Activated naive CD4-positive, alpha-beta T cell treated with anti-CD3 and anti-CD28 coated beads for 36 hours (primary cell): Measurements from ENCODE around the gene DOK3. TPM values are rescaled to one million over a fixed set of nuclear protein-coding genes. Genes with fewer than 3 reads are reported as not detected.

Source experiments
- CTCF ChIA-PET: fragments of 350-600 bp; sonication (Branson Sonifier 250); formaldehyde crosslinking; loops from one replicate; lab custom pipeline; 2021; ENCODE audit warnings: antibody characterized with exemption; lab: Charles Lee
- DNase-seq: peaks from one replicate; pipeline ENCODE4 v3.0.0-alpha.2; 2020
- H3K27ac Mint-ChIP-seq: one replicate; pipeline ENCODE4 v1.8.0; 2021; ENCODE audit warnings: mild to moderate bottlenecking, mixed read lengths
- H3K27me3 Mint-ChIP-seq: one replicate; pipeline ENCODE4 v1.8.0; 2021; ENCODE audit warnings: low read depth, mixed read lengths
- H3K36me3 Mint-ChIP-seq: one replicate; pipeline ENCODE4 v1.8.0; 2021; ENCODE audit warnings: low read depth, mixed read lengths
- H3K4me1 Mint-ChIP-seq: one replicate; pipeline ENCODE4 v1.8.0; 2021; ENCODE audit warnings: low read depth, mixed read lengths
- H3K4me3 Mint-ChIP-seq: one replicate; pipeline ENCODE4 v1.8.0; 2021; ENCODE audit warnings: mild to moderate bottlenecking, moderate library complexity, mixed read lengths
- H3K9me3 Mint-ChIP-seq: one replicate; pipeline ENCODE4 v1.8.0; 2021; ENCODE audit warnings: mixed read lengths
- intact Hi-C: fragments of 100-400 bp; cut with micrococcal nuclease; formaldehyde crosslinking; loops from one replicate; pipeline ENCODE4 v1.15.1; 2023
- total RNA-seq, 2 experiments: library from RNA; stranded (reverse); gene quantifications; one replicate each; pipeline ENCODE4 v1.2.3, GENCODE V29; 2021

DOK3 gene
- total RNA-seq, 2 experiments from 2014 or later, result 0.37 to 1.3 TPM

- peaks cover 41% of the 10 kb centered on the region for H3K4me1 Mint-ChIP-seq
- H3K36me3 Mint-ChIP-seq, result no peaks in the 10 kb centered on the region
- no peak overlapping the region for H3K27ac Mint-ChIP-seq
- CTCF ChIA-PET, result interaction anchor here (1.2 to 2.3 kb wide), 2 partner anchors 15 to 20 kb away, joined by 3 to 9 read pairs; no protein-coding TSS in a partner anchor
- no peaks in the 10 kb centered on the region for H3K9me3 Mint-ChIP-seq
- peak; percentile 62 for DNase-seq
- intact Hi-C loops, result loop anchor here (1.0 kb wide), 1 partner anchor 25 kb away; the partner anchor contains the start of gene PDLIM7
- H3K27me3 Mint-ChIP-seq, result peaks cover 2% of the 10 kb centered on the region
- H3K4me3 Mint-ChIP-seq, result peak overlapping the region; percentile 64
These were observed 36.9 kb downstream of the DOK3 start for GRCh38 chr5:177472460-177473442.

GRCh38 chr5:177471610-177472356 is 37.8 kb downstream of the DOK3 start:
- Mint-ChIP-seq H3K36me3 (no peaks in the 10 kb centered on the region), H3K9me3 (no peaks in the 10 kb centered on the region), H3K4me3 (peak overlapping the region; percentile 28), H3K4me1 (peaks cover 39% of the 10 kb centered on the region), H3K27ac (no peak overlapping the region), H3K27me3 (peaks cover 2% of the 10 kb centered on the region)
- CTCF ChIA-PET, result interaction anchor here (0.7 to 2.3 kb wide), 4 partner anchors 14 to 81 kb away, joined by 3 to 9 read pairs (median 4); no protein-coding TSS in a partner anchor
- DNase-seq, result no peak
- intact Hi-C loops, result no loop called here

DNA sequence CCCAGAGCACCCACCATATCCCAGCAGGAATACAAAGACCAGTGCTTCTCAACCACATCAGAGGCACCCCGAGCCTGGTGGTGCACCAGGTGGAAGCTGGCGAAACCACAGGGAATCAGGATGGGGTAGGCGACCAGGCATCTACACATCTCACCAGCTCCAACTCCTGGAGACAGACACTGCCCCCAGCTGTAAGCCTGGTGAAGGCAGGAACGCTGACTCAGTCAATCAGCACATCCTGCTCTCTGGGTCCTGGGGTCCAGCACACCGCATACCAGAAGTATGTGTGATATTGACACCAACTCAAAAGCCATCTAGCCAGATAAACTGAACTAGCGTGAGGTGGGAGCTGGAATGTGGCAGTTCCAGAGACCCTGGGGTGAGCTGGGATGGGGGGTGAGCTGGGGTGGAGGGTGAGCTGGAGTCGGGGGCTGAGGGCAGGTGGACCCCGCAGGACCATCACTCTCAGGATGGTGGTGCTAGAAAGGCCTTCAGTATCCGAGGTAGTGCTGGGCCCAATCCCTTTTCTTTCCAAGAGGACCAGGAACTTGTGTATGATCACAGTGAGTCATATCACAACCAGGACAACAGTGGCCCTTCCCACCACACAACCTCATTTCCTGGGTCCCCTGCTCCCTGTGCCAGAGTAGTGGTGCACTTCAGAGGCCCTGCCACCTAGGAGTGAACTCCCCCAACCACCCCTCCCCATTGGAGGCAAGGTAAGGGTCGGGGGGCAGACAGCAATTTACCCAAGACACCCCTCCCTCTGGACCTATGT is 38.7 kb downstream of the DOK3 start:
- Mint-ChIP-seq H3K4me1 (peaks cover 31% of the 10 kb centered on the region), H3K27me3 (peaks cover 2% of the 10 kb centered on the region), H3K9me3 (no peaks in the 10 kb centered on the region), H3K4me3 (no peak overlapping the region), H3K27ac (no peak overlapping the region), H3K36me3 (peaks cover 1% of the 10 kb centered on the region)
- CTCF ChIA-PET, result interaction anchor here (0.7 to 2.3 kb wide), 2 partner anchors 14 to 80 kb away, joined by 4 to 9 read pairs; no protein-coding TSS in a partner anchor
- intact Hi-C loops, result no loop called here
- DNase-seq, result no peak

DNA sequence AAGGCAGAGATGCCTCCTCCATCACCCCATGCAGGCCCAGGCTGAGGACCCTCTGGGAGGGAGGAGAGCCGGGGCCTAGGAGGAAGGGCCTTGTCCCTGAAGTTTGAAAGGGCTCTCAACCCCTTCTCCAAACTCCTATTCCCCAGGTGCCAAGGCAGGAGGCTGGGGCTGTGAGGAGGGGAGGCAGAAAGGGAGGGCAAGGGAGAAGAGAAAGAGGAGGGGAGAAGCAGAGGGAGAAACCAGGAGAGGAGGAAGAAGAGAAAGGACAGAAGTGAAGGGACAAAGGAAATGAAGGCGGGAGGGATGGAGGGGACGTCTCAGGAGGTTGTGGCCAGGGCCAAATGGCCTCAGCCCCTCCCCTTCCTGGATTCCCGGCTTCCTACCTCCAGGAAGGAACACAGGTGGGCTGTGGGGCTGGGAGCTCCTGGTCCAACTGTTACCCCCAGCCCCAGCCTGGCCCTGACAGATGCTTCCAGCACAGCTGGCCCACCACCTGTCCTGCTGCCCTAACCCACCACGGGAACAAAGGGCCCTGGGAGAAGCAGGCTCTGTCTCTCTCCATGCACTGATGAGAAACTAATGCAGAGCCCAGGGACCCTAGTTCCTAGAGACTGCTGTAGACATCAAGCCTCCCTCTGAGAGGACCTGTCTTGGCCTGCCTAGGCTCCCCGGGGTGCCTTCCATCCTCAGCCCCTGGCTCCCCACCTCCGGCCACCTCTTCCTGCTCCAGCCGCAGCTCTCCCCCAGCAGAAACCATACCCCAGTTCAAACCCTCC is 39.7 kb downstream of the DOK3 start:
- CTCF ChIA-PET, result interaction anchor here (0.9 kb wide), 1 partner anchor 15 kb away, joined by 4 read pairs; no protein-coding TSS in a partner anchor
- Mint-ChIP-seq H3K9me3 (no peaks in the 10 kb centered on the region), H3K4me3 (no peak overlapping the region), H3K27ac (no peak overlapping the region), H3K36me3 (peaks cover 2% of the 10 kb centered on the region), H3K27me3 (peaks cover 2% of the 10 kb centered on the region), H3K4me1 (peaks cover 21% of the 10 kb centered on the region)
- intact Hi-C loops, result no loop called here
- DNase-seq, result no peak

GRCh38 chr5:177468685-177469628 is 40.7 kb downstream of the DOK3 start:
- CTCF ChIA-PET, result interaction anchor here (0.9 kb wide), 1 partner anchor 14 kb away, joined by 4 read pairs; no protein-coding TSS in a partner anchor
- Mint-ChIP-seq H3K9me3 (no peaks in the 10 kb centered on the region), H3K36me3 (peaks cover 2% of the 10 kb centered on the region), H3K4me1 (peaks cover 13% of the 10 kb centered on the region), H3K4me3 (no peak overlapping the region), H3K27ac (no peak overlapping the region), H3K27me3 (peaks cover under 1% of the 10 kb centered on the region)
- intact Hi-C loops, result no loop called here
- no peak for DNase-seq

- DNase-seq, result no peak
- intact Hi-C loops, result no loop called here
- Mint-ChIP-seq H3K27me3 (no peaks in the 10 kb centered on the region), H3K27ac (no peak overlapping the region), H3K4me1 (peaks cover 11% of the 10 kb centered on the region), H3K36me3 (peaks cover 2% of the 10 kb centered on the region), H3K9me3 (no peaks in the 10 kb centered on the region), H3K4me3 (no peak overlapping the region)
- CTCF ChIA-PET, result no interaction called here
These were observed 41.3 kb downstream of the DOK3 start for GRCh38 chr5:177468329-177468684.

- Mint-ChIP-seq H3K4me1 (peaks cover 14% of the 10 kb centered on the region), H3K27me3 (no peaks in the 10 kb centered on the region), H3K27ac (no peak overlapping the region), H3K36me3 (peaks cover 2% of the 10 kb centered on the region), H3K9me3 (no peaks in the 10 kb centered on the region), H3K4me3 (no peak overlapping the region)
- CTCF ChIA-PET, result no interaction called here
- intact Hi-C loops, result no loop called here
- no peak for DNase-seq
These were observed 42.2 kb downstream of the DOK3 start for GRCh38 chr5:177467436-177467835.

GRCh38 chr5:177466861-177467260 is 42.8 kb downstream of the DOK3 start:
- CTCF ChIA-PET, result interaction anchor here (1.8 kb wide), 1 partner anchor 76 kb away, joined by 6 read pairs; no protein-coding TSS in a partner anchor
- intact Hi-C loops, result no loop called here

GRCh38 chr5:177465044-177465443 is 44.6 kb downstream of the DOK3 start:
- no peak for DNase-seq
- intact Hi-C loops, result no loop called here
- Mint-ChIP-seq H3K27me3 (no peaks in the 10 kb centered on the region), H3K36me3 (peaks cover 2% of the 10 kb centered on the region), H3K4me1 (peaks cover 13% of the 10 kb centered on the region), H3K27ac (no peak overlapping the region), H3K9me3 (no peaks in the 10 kb centered on the region), H3K4me3 (no peak overlapping the region)
- CTCF ChIA-PET, result interaction anchor here (0.7 to 1.8 kb wide), 3 partner anchors 9 to 74 kb away, joined by 3 to 6 read pairs (median 5); no protein-coding TSS in a partner anchor

More at GRCh38 chr5:177466861-177467260, 42.8 kb downstream of the DOK3 start:
- H3K27me3 Mint-ChIP-seq, result no peaks in the 10 kb centered on the region
- no peak overlapping the region for H3K27ac Mint-ChIP-seq
- peaks cover 2% of the 10 kb centered on the region for H3K36me3 Mint-ChIP-seq
- no peak for DNase-seq
- peaks cover 17% of the 10 kb centered on the region for H3K4me1 Mint-ChIP-seq
- no peaks in the 10 kb centered on the region for H3K9me3 Mint-ChIP-seq
- no peak overlapping the region for H3K4me3 Mint-ChIP-seq

DNA sequence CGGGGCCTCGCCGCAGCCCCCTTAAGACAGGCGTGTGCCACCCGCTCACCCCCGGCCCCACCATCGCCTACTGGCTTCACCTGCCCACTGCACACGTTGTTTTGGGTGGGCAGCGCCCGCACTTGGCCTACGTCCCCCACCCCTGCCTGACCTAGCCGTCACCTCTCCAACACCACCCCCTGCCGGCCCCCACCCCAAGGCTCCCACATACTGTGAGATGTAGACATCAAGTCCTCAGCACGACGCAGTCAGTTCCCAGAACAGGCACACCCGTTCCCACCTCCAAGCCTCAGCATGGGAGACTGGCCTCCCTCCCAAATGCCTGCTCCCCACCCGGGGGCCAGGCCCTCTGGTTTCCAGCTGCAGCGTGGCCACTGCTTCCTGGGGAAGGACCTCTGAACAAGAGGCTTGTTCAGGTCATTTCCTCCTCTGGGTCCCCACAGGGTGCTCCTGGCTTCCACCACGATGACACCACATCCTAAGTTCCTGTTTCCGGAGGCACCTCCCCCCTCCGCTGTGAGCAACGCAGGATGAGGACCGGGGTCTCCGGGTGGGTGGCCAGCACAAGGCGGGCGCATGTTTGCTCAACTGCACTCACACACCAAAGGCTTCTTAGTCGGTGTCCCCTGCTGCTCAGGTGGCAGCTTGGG is 47.5 kb downstream of the DOK3 start:
- no peak for DNase-seq
- Mint-ChIP-seq H3K36me3 (peaks cover 2% of the 10 kb centered on the region), H3K4me3 (peak overlapping the region; percentile 24), H3K27me3 (no peaks in the 10 kb centered on the region), H3K9me3 (no peaks in the 10 kb centered on the region), H3K27ac (no peak overlapping the region), H3K4me1 (peaks cover 16% of the 10 kb centered on the region)
- intact Hi-C loops, result no loop called here
- CTCF ChIA-PET, result interaction anchor here (1.3 to 2.6 kb wide), 3 partner anchors 7 to 72 kb away, joined by 5 to 10 read pairs (median 7); no protein-coding TSS in a partner anchor
